GM12878 (cell line): ENCODE measurements around the gene NPW.

ENCODE experiments used
- ATF3 ChIP-seq: IDR thresholded peaks from 2 replicates; pipeline ENCODE4 v1.6.1; 2011; ENCODE audit warnings: low read depth, mild to moderate bottlenecking, low read length, moderate library complexity, borderline replicate concordance; ENCODE audit errors: extremely low read depth
- CTCF ChIP-seq, 3 experiments: IDR thresholded peaks in 2 of 3; conservative IDR thresholded peaks in 1 of 3; 2 replicates each; pipeline ENCODE4 v1.5.1; 2011; ENCODE audit warnings: low read depth in 3 of 3, low read length in 3 of 3, mild to moderate bottlenecking in 3 of 3, control low read depth in 2 of 3, moderate library complexity in 2 of 3, inconsistent platforms in 1 of 3, mixed read lengths in 1 of 3; ENCODE audit not compliant: control insufficient read depth in 2 of 3, insufficient read depth in 1 of 3; ENCODE audit errors: extremely low read depth in 1 of 3
- CUX1 ChIP-seq: IDR thresholded peaks from 2 replicates; pipeline ENCODE4 v1.6.1; 2012; ENCODE audit warnings: improper control_type of control experiment, low read depth, low read length; ENCODE audit not compliant: insufficient replicate concordance
- E2F8 ChIP-seq: fragments of 450-650 bp; IDR thresholded peaks from 2 replicates; pipeline ENCODE4 v1.6.1; 2018; ENCODE audit warnings: mild to moderate bottlenecking, low read depth, moderate library complexity; ENCODE audit not compliant: partially characterized antibody
- MAX ChIP-seq: IDR thresholded peaks from 2 replicates; pipeline ENCODE4 v1.6.1; 2012; ENCODE audit warnings: low read depth, low read length, improper control_type of control experiment
- MXI1 ChIP-seq: fragments of 150-350 bp; IDR thresholded peaks from 2 replicates; pipeline ENCODE4 v1.6.1; 2011; ENCODE audit warnings: low read depth, mild to moderate bottlenecking, inconsistent platforms, low read length, improper control_type of control experiment
- NRF1 ChIP-seq: conservative IDR thresholded peaks from 2 replicates; pipeline ENCODE4 v1.6.1; 2011; ENCODE audit warnings: mild to moderate bottlenecking, low read depth, low read length, improper control_type of control experiment
- POLR2A ChIP-seq: IDR thresholded peaks from 2 replicates; pipeline ENCODE4 v1.6.1; 2011; ENCODE audit warnings: low read depth, mild to moderate bottlenecking, low read length
- RB1 ChIP-seq: fragments of 450-650 bp; formaldehyde crosslinking; IDR thresholded peaks from 2 replicates; pipeline ENCODE4 v1.6.1; 2017; ENCODE audit warnings: mild to moderate bottlenecking, borderline replicate concordance
- TAF1 ChIP-seq: IDR thresholded peaks from 2 replicates; pipeline ENCODE4 v1.6.1; 2011; ENCODE audit warnings: mild to moderate bottlenecking, low read depth, low read length, borderline replicate concordance
- ZSCAN29 ChIP-seq: fragments of 450-650 bp; IDR thresholded peaks from 2 replicates; pipeline ENCODE4 v1.6.1; 2017; ENCODE audit warnings: mild to moderate bottlenecking, moderate library complexity

GRCh38 chr16:1990101-1990350, 29.6 kb upstream of the NPW start:
- no peak for TF ChIP-seq TAF1
- no peak for TF ChIP-seq POLR2A
- TF ChIP-seq CUX1, result no peak
- TF ChIP-seq ATF3, result no peak
- no peak for TF ChIP-seq ZSCAN29
- no peak for TF ChIP-seq NRF1
- TF ChIP-seq CTCF (IDR thresholded peaks at IDR 0.05 in 2 of 3, conservative IDR thresholded peaks at IDR 0.05 in 1 of 3; ENCODE audit: control insufficient read depth in 2 of 3, extremely low read depth in 1 of 3, insufficient read depth in 1 of 3, low read depth in 3 of 3, low read length in 3 of 3), result no peak
- TF ChIP-seq MXI1, result no peak
- no peak for TF ChIP-seq MAX
- TF ChIP-seq RB1, result no peak
- no peak for TF ChIP-seq E2F8
